MCF 10A (cell line): ENCODE measurements around the gene IL31RA. TPM values are rescaled to one million over a fixed set of nuclear protein-coding genes. Genes with fewer than 3 reads are reported as not detected.

Experiments used
- BruUV-seq: library from RNA; stranded (reverse); fragments of 400-500 nt; replicated peaks from 2 replicates; lab custom pipeline; 2021; lab: Mats Ljungman, UMichigan
- CTCF ChIA-PET: fragments of 300-600 bp; sonication (Branson Sonifier 250); formaldehyde crosslinking; extraction: SDS; loops from one replicate; lab custom pipeline; 2021; ENCODE audit warnings: antibody characterized with exemption, inconsistent platforms; lab: Yijun Ruan, JAX
- POLR2A ChIA-PET: fragments of 300-600, 350-650 bp; sonication (Branson Sonifier 250); formaldehyde crosslinking; extraction: SDS; loops from one replicate; lab custom pipeline; 2020; ENCODE audit warnings: antibody characterized with exemption, inconsistent platforms; lab: Yijun Ruan, JAX
- DNase-seq: peaks from one replicate; pipeline ENCODE4 v3.0.0-alpha.2; 2018; ENCODE audit not compliant: unreplicated experiment
- H3K27ac Mint-ChIP-seq: one replicate; pipeline ENCODE4 v1.8.0; 2022; ENCODE audit warnings: mild to moderate bottlenecking, low read depth, mixed read lengths; ENCODE audit not compliant: unreplicated experiment
- H3K27me3 Mint-ChIP-seq: one replicate; pipeline ENCODE4 v1.8.0; 2022; ENCODE audit warnings: mixed read lengths; ENCODE audit not compliant: insufficient read depth, unreplicated experiment
- H3K36me3 Mint-ChIP-seq: one replicate; pipeline ENCODE4 v1.8.0; 2022; ENCODE audit warnings: mild to moderate bottlenecking, moderate library complexity, mixed read lengths; ENCODE audit not compliant: insufficient read depth, unreplicated experiment
- H3K4me1 Mint-ChIP-seq: one replicate; pipeline ENCODE4 v1.8.0; 2022; ENCODE audit warnings: mixed read lengths; ENCODE audit not compliant: insufficient read depth, unreplicated experiment
- H3K4me3 Mint-ChIP-seq: one replicate; pipeline ENCODE4 v1.8.0; 2022; ENCODE audit warnings: mild to moderate bottlenecking, moderate library complexity, mixed read lengths; ENCODE audit not compliant: unreplicated experiment
- H3K9me3 Mint-ChIP-seq: one replicate; pipeline ENCODE4 v1.8.0; 2022; ENCODE audit warnings: mixed read lengths; ENCODE audit not compliant: unreplicated experiment
- intact Hi-C: fragments of 100-400 bp; cut with micrococcal nuclease; formaldehyde crosslinking; loops from 2 replicates; pipeline ENCODE4 v1.14.1; 2022
- total RNA-seq: library from RNA; stranded (reverse); gene quantifications from 2 replicates; pipeline ENCODE4 v1.2.3, GENCODE V29; 2022
- TF ChIP-seq, protein P1 (sequence below): fragments of 200-600 bp; IDR thresholded peaks from one replicate; pipeline ENCODE4 v1.8.0; 2022; ENCODE audit warnings: antibody characterized with exemption, mild to moderate bottlenecking; ENCODE audit not compliant: unreplicated experiment

The IL31RA gene
- total RNA-seq, 1 experiment from 2014 or later = 6.4 TPM

DNA sequence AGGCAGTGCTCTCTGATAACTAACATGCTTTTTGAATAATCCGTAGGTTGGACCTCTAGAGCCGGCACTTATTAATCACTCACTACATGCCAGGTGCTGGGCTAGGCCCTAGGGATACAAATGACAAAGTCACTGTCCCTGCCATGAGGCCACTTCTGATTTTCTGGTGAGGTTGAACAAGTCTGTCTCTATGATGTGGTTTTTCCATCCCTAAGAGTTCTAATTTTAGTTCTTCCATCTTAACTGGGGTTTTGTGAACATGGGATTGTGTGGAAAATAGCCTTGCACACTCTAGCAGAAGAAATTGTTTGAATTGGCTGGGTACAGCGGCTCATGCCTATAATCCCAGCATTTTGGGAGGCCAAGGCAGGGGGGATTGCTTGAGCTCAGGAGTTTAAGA is 64.6 kb downstream of the IL31RA start:
- no peaks in the 10 kb centered on the region for H3K9me3 Mint-ChIP-seq
- no peaks in the 10 kb centered on the region for H3K27me3 Mint-ChIP-seq
- DNase-seq = no peak
- intact Hi-C loops = no loop called here
- H3K4me1 Mint-ChIP-seq = peaks cover 6% of the 10 kb centered on the region
- H3K27ac Mint-ChIP-seq = no peak overlapping the region
- ChIA-PET POLR2A (interaction anchor here (0.6 kb wide), 1 partner anchor 514 kb away, joined by 3 read pairs; no protein-coding TSS in a partner anchor), CTCF (no interaction called here)
- BruUV-seq = no TSS peak
- H3K36me3 Mint-ChIP-seq = no peaks in the 10 kb centered on the region
- no peak overlapping the region for H3K4me3 Mint-ChIP-seq
- TF ChIP-seq, protein P1, sequence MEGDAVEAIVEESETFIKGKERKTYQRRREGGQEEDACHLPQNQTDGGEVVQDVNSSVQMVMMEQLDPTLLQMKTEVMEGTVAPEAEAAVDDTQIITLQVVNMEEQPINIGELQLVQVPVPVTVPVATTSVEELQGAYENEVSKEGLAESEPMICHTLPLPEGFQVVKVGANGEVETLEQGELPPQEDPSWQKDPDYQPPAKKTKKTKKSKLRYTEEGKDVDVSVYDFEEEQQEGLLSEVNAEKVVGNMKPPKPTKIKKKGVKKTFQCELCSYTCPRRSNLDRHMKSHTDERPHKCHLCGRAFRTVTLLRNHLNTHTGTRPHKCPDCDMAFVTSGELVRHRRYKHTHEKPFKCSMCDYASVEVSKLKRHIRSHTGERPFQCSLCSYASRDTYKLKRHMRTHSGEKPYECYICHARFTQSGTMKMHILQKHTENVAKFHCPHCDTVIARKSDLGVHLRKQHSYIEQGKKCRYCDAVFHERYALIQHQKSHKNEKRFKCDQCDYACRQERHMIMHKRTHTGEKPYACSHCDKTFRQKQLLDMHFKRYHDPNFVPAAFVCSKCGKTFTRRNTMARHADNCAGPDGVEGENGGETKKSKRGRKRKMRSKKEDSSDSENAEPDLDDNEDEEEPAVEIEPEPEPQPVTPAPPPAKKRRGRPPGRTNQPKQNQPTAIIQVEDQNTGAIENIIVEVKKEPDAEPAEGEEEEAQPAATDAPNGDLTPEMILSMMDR = no peak

DNA sequence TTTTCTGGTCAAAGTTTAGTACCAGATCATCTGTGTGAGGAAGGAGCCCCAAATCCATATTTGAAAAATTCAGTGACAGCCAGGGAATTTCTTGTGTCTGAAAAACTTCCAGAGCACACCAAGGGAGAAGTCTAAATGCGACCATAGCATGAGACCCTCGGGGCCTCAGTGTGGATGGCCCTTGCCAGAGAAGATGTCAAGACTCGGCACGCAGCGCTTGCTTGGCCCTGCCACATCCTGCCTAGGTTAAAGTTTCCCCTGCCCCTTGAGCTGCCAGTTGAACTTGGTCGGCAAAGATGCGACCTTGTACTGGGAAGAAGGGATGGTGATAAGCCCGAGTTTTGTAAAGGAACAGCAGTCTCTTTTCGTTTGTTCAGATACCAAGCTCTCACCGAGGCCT is 65.8 kb downstream of the IL31RA start:
- Mint-ChIP-seq H3K27ac (no peak overlapping the region), H3K4me1 (peaks cover 5% of the 10 kb centered on the region), H3K36me3 (no peaks in the 10 kb centered on the region), H3K27me3 (no peaks in the 10 kb centered on the region), H3K9me3 (no peaks in the 10 kb centered on the region), H3K4me3 (no peak overlapping the region)
- intact Hi-C loops = no loop called here
- POLR2A ChIA-PET = no interaction called here
- DNase-seq = no peak
- CTCF ChIA-PET = no interaction called here
- TF ChIP-seq, protein P1 = no peak
- no TSS peak for BruUV-seq

DNA sequence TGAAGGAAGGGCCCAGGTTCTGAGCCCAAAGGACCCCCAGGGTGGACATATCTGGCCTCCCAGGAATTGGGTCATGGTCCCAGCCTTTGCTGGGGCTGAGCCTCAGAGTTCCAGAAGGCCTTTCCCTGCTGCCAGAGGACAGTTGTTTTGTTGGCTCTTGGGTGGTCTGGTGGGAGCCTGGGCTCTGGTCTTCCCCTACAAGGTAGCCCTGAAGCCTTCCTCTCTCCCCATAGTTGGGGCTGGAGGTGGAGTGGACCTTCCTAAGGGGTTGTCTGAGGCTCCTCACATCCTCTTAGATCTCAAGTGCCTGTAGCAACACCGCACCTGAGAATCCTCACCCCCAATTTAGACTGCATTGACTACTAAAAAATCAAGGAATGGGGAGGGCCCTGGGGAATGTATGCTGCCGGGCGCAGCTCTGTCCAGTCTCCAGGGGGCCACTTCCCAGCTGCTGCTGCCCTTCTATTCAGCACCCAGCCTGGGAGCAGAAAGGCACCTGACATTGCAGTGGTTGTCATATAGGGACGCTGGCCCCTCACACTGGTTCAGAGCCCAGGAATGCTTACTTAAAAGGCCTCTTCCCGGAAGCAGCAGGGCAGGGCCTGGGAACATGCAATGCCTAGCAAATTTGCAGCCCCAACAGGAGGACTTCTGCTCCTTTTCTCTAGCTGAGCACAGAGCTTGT is 66.4 kb downstream of the IL31RA start:
- TF ChIP-seq, protein P1 = no peak
- BruUV-seq = no TSS peak
- DNase-seq = no peak
- H3K9me3 Mint-ChIP-seq = no peaks in the 10 kb centered on the region
- H3K36me3 Mint-ChIP-seq = no peaks in the 10 kb centered on the region
- H3K27ac Mint-ChIP-seq = no peak overlapping the region
- no peak overlapping the region for H3K4me3 Mint-ChIP-seq
- no peaks in the 10 kb centered on the region for H3K27me3 Mint-ChIP-seq
- H3K4me1 Mint-ChIP-seq = no peaks in the 10 kb centered on the region
- ChIA-PET CTCF (interaction anchor here (0.6 kb wide), 1 partner anchor 216 kb away, joined by 3 read pairs; no protein-coding TSS in a partner anchor), POLR2A (no interaction called here)
- intact Hi-C loops = no loop called here

DNA sequence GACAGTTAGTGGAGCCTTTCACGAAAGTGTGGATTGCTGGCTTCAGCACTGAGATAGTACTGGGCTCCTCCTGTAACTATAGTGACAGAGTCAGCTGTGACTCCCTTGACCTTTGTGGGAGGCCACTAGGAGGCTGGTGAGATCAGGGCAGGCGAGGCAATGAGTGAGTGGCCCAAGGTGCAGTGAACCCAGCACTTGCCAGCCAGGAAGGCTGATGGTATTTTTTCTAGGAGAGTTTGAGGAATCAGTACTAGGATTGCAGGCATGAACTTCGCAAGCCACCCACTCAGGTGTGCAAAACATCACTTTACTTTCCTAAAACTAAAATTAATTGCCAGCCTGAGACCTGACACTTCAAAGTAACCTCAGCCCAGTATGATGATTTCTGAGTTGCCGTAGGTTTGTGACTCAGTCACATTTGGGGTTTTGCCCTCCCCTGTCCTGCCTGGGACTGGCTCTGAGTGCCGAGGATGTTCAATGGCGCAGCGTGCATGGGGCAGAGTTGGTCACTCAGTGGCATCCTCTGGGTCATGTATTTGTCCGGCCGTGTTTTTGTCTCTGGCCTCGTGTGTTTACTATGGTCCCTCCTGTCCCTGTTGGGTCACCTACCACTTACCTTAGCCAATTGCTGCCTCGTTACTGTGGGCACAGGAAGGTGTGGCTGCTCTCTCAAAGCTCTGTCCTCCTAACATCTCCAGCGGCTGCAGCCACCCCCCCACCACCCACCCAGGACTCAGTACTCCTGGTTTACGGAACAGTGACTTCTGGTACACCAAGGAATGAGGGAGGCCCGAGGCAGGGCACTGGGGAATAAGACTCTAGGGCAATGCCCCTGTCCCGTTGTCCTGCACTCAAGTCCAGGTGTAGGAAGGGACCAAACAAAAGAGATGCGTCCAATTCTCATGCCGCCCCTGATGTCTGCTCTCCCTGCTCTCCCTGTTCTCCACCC is 67.2 kb downstream of the IL31RA start:
- no peak overlapping the region for H3K4me3 Mint-ChIP-seq
- H3K27ac Mint-ChIP-seq = no peak overlapping the region
- H3K9me3 Mint-ChIP-seq = no peaks in the 10 kb centered on the region
- H3K27me3 Mint-ChIP-seq = no peaks in the 10 kb centered on the region
- no peaks in the 10 kb centered on the region for H3K36me3 Mint-ChIP-seq
- CTCF ChIA-PET = interaction anchor here (0.6 kb wide), 1 partner anchor 217 kb away, joined by 3 read pairs; no protein-coding TSS in a partner anchor
- no peak for DNase-seq
- no peaks in the 10 kb centered on the region for H3K4me1 Mint-ChIP-seq
- no TSS peak for BruUV-seq
- TF ChIP-seq, protein P1 = no peak
- POLR2A ChIA-PET = no interaction called here
- intact Hi-C loops = no loop called here
